HG02571 (cell line): ENCODE results near the gene L2HGDH.

Experiments
- ATAC-seq: cut with Tn5 transposase; IDR thresholded peaks from one replicate; pipeline ENCODE4 v1.9.1; 2021; ENCODE audit warnings: mild to moderate bottlenecking, moderate library complexity; ENCODE audit not compliant: unreplicated experiment

L2HGDH gene

DNA sequence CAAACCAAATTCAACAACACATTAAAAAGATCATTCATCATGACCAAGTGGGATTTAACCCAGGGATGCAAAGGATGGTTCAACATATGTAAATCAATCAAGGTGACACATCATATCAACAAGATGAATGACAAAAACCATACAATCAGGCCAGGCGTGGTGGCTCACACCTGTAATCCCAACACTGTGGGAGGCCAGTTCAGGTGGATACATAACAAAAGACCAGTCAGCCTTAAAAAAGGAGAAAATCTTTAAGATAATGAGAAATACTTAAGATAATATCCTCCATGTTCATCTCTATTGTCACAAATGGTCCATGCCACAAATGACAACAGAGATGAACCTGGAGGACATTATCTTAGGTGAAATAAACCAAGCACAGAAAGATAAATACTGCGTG, 12.4 kb downstream of the L2HGDH start:
- no peak for ATAC-seq

DNA sequence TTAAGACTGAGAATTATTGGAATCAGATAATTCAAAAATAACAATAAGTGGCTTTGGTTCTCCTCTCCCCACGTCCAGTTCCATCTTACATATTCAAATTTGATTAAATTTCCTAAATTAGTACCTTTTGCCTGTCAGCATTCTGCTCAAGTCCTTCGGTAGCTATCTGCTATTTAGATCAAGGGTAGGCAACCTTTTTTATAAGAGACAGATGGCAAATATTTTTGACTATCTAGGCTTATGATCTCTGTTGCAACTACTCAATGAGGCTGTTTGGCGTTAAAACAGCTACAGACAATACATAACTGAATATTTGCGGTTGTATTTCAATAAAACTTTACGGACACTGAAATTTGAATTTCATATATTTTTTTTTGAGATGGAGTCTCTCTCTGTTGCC, 21.7 kb downstream of the L2HGDH start:
- no peak for ATAC-seq

DNA sequence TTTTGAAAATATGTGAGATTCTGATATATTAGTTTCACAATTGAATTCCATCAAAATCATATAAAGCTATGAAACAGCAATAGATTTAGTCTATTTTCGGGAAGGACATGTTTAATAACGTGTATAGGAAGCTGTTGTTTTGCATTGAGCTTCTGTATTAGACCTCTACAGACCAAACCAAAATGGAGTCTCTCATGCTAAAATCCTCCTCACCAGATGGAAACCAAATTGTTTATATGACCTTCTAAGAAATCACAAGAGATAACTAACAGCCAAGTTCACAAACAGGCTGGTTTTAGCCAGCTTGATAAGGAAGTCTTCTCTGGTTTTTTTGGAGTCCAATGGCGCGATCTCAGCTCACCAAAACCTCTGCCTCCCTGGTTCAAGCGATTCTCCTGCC, 23.9 kb downstream of the L2HGDH start:
- ATAC-seq = no peak

DNA sequence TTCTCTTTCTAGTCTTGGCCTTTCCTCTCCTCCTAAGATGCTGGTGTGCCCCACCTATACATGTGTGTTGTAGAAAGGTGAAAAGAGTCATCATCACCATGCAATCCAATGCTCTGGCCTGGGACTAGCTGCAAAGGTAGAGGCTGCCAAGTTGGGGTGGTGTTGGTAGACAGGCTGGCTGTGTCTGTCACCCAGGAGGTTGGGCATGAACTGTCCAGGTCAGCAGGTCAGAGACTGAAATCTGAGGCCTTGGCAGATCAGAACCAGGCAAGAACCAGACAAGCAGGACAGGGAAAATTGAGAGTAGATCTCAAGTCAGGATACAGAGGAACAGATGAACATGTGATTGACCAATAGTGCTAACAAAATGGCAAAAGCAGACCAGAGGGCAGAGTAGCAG, 26.2 kb downstream of the L2HGDH start:
- no peak for ATAC-seq

DNA sequence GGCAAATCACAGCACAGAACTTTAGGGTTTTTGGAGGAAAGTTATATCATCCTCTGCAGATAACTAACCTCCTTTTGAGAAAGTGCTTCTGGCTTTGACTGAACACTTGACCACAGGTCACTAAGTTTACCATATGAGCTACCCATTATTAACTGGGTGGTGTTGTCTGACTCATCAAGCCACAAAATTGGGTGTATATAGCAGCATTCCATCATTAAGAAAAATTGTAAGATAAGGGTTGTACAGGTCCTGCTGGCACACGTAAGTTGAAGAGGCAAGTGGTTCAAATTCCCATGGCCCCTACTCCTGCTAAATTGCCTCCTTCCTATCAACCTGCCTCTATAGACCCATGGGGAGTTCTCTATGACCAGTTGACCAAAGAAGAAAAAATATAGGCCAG, 39.5 kb downstream of the L2HGDH start:
- no peak for ATAC-seq

DNA sequence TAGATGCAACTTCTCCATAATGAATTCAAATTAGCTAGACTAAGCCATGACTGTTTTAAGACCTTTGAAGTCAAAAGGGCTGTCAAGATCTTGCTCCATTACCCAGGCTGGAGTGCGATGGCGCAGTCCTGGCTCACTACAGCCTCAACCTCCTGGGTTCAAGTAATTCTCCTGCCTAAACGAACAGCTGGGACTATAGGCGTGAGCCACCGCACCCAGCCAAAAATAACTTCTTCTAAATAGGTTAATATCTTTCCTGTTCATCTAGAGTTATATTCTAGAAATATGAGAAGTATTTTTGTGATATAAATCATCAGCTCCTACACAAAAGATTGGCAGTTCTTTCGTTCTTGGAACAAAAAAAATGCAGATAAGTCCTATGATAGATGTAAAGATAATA, 41.1 kb downstream of the L2HGDH start:
- ATAC-seq = no peak

DNA sequence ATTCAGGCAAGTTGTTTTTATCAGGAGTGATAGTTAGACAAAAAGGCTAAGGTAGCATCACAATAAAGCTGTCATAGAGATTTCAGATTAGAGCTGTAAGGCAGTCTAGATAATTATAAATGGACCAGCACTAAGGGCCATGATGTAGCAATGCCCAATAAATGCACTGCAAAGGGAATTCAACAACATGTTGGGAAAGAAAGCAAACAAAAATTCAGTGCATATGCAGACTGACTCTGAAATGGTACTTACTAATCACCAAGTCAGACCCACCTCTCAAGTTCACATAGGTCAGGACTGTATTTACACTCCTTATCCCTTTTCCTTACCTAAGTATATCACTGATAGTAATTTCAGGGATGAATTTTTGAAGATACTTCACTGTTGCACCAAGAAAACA, 47.0 kb downstream of the L2HGDH start:
- no peak for ATAC-seq

DNA sequence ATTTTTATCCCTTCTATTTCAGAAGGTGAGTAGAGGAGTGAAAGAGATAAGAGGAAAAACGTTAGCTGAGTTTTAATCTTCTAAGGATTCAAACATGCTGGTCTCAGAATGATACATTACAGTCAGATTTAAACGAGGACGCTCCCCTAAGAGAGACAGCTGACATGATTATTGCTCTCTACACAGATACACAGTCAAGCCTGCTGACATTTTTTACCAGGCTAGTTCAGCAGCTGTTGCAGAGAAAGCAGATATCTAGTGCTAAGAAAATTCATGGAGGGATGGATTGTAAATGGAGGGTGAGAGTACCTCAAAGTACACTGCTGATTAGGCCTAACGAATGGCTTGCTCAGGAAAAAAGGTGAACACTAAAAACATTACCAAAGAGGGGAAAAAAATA, 48.7 kb downstream of the L2HGDH start:
- ATAC-seq = no peak

DNA sequence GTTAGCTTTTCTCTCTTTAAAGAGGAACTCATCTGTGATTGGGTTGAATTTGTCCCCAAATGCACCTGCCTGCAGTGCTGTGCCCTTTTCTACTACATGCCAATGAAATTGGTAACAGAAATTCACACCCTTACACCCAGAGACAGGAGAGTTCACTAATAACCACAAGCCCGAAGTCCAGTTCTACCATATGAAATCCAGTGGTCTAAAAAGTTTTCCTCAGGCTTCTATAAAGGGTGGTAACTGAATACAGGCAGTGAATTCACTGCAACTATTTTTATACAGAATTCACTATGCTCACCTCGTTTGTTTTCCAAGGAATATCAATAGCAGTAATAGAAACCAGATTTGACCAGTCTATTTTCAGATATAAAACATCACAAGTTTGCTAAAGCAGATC, 49.2 kb downstream of the L2HGDH start:
- no peak for ATAC-seq

DNA sequence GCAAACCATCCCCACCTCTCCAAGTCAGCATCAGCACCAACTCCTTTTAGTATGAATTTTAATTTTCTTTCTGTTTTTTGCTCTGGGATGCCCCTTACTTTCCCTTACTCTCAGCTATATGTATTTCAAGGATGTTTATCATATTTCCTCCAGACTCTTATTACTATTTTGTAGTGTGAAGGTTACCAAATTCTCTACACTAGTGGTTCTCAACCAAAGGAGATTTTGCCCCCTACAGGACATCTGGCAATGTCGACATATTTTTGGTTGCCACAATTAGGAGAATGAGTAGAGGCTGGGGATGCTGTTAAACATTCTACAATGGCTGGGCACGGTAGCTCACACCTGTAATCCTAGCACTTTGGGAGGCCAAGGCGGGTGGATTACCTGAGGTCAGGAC, 51.5 kb downstream of the L2HGDH start:
- ATAC-seq = no peak

DNA sequence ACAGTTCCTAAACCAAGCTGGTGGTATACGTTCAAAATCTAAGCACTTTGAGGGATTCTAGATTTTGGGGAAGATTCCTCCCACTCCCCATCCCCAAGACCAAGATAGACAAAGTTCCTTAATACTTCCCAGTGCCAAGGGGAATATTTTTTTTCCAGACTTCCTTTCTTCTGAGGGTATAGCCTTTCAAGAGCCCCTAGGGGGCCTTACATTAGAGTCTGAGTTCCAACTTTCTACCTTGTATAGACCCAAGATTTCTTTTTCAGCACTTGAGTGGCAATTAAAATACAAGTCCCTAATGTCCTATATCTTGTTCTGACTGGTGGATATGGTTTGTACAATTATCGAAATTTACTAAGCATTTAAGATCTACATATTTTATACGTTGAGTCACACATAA, 52.0 kb downstream of the L2HGDH start:
- no peak for ATAC-seq

DNA sequence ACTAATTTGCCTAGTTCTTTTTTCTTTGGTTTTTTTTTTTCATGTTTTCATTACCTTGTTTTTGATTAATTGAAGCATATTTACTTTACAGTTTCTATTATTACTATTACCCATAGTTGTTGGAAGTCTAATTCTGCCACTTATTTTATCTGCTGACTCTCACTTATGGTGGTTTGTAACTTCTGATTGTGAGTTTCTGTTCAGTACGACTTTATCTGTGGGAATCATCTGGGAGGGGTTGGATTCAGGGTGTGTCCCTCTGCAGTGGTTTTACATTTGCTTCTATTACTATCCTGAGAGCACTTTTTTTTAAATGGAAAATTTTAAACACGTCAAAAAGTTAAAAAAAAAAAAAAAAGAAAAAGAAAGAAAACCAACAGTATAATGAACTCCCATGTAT, 54.3 kb downstream of the L2HGDH start:
- no peak for ATAC-seq

DNA sequence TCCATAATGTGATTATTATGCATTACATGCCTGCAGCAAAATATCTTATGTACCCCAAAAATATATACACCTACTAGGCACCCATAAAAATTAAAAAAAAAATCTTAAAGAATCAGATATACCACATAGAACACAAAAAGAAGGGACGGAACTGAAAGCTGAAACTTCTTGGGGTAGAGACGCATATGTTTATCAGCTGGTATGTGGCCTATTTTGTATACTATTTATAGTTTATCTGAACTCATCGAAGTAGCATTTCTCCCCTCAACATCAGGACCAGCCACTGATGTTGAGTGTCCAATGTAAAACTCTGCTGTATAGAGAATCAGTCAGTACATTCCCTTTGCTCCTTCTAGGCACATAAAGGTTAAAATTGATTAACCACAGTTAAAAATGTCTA, 57.8 kb downstream of the L2HGDH start:
- no peak for ATAC-seq

DNA sequence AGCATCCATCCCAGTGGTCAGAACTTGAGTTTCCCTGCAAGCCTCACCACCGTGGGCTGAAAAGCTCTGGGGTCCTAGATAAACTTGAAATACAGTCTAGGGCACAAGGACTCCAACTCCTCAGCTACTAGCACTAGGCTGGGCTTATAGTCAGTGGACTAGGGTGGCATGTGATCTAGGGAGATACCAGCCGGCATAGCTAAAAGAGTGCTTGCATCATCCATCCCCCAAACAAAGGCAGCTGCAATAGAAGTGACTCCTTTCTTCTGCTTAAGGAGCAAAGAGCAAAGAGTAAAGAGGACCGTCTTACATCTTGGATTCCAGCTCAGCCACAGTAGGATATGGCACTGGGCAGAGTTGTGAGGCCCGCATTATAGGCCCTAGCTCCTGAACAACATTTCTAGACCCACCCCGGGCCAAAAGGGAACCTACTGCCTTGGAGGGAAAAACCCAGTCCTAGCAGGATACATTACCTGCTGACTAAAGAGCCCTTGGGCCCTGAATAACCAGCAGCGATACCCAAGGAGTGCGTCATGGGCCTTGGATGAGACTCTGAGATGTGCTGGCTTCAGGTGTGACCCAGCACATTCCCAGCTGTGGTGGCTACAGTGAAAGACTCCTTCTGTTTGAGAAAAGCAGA, 62.8 kb downstream of the L2HGDH start:
- ATAC-seq = no peak

DNA sequence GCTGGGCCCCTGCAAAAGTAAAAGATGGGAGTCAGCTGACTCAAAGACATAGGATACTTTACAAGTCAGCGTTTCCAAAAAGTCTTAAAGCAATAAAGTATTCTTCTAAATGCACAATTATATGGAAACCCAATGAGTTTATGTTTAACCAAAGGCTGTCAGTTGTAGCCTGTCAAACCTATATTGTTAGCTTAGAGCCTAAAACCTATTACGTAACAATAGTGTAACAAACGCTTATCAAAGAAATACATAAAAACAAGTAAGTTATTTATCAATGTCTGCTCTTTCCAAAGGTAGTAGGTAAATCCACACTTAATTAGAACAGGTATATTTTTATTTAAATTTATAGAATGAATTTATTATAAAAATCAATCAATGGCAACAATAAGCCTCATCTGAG, 64.8 kb downstream of the L2HGDH start:
- no peak for ATAC-seq

DNA sequence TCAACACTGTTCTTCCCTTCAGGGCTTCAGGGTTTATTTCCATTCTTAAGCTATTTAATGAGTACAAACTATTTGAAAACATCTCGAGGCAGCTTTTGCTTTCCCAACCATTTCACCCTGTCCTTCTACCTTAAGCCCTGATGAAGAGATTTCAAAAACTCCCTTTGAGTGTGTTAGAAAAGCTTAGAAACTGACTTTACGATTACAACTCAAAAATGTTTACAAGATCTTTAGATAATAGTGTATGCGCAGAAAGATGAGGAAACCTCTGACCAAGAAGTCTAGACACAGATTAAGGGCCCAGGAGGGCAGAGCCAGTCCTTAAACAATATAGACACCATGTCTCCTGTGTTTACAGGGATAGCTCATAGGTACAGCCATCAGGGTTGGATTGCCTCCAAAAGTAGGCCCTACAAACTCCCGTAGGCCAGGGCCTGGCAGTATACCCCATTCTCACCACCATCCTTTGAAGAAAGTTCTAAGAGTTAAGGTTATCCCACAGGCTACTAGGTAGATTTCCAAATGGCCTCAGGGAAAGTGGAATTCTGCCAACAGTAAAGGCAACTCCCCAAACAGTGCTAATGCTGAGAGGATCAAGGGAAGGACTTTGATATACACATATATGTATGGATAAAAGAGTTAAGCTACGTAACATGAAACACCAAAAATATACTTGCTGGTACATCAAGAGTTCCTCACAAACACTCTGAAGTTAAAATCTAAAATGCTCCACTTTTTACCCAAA, 69.3 kb downstream of the L2HGDH start:
- no peak for ATAC-seq

DNA sequence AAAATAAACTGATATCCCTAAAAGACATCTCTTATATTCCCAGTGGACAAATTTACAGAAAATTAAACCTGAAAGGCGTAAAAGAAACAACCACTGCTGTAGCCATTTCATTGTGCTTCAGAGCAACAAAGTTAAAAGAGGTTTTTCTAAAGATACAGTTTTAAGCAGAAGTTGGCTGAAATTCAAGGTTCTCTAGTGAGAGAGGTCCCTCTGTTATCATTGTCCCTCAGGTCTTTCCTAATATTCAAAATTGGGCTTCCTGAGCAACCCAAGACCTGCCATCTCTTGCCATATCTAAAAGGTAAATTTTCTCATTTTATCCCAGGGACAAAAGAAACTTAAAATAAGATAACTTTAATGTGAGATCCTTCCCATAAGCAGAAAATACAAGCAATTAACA, 69.9 kb downstream of the L2HGDH start:
- ATAC-seq = no peak

DNA sequence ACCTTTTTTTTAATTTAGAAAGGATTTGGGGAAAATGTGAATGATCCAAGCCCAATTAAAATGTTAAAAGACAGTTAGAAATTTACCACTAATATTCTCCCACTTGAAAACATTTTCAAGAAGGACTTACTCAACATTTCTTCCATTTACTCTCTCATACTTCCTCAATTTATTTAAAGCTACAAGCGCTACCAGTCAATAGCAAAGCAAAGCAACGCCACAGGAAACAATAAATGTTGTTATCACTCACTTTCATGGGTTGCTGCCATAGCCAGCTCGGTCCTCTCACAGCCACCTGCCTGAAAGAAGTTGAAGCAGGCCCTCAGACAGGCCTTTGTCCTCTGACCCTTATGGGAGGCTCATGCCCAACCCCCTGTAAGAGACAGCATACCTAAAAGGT, 74.6 kb downstream of the L2HGDH start:
- ATAC-seq = no peak

DNA sequence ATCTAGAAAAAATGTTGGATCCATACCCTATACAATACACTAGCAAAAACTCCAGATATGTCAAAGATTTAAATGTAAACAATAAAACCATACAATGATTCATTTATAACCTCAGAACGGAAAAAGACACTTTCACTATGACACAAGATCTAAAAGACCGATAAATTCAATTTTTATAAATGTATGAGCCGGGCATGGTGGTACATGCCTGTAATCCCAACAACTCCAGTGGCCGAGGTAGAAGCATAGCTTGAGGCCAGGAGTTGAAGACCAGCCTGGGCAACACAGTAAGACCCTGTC, 78.1 kb downstream of the L2HGDH start:
- no peak for ATAC-seq

DNA sequence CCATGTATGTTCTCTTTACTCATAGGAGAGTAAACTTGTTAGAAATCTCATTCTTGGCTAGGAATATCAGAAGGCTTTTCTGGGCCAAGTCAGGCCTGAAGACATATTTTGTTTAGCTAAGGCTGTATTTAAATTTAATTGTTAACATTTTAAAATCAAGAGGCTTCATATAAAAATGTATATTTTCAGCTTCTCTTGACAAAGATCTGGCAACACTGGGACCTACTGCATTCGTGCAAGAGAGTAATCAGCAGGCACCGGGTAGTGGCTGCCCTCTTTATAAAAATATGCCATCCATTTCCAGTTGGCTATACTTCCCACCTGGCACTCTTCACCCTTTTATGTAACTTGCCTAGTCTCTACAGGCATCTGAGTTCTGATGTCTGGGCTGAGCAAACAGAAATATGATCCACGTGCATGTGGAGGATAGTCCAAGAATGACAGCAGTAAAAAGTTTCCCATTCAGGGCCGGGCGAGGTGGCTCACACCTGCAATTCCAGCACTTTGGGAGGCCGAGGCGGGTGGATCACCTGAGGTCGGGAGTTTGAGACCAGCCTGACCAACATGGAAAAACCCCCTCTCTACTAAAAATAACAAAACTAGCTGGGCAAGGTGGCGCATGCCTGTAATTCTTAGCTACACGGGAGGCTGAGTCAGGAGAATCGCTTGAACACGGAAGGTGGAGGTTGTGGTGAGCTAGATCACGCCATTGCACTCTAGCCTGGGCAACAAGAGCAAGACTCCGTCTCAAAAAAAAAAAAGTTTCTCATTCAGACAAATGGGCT, 78.7 kb downstream of the L2HGDH start:
- ATAC-seq = no peak

DNA sequence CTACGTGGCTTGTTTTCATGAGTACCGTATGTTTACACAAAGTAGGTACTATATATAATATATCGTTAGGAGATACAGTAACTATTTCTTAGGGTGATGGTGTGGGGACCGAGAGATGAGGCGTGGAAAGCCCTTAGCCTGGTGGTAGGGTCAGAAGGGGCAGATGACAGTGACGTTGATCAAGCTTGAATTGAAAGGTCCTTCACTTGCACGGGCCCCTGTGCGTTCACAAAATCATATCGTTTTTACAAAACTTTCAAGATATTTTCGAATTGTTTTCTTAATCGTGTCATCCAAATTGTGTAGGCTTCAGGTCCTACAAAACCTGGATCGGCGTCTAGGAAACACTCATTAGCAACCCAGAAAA, 79.8 kb downstream of the L2HGDH start:
- no peak for ATAC-seq

DNA sequence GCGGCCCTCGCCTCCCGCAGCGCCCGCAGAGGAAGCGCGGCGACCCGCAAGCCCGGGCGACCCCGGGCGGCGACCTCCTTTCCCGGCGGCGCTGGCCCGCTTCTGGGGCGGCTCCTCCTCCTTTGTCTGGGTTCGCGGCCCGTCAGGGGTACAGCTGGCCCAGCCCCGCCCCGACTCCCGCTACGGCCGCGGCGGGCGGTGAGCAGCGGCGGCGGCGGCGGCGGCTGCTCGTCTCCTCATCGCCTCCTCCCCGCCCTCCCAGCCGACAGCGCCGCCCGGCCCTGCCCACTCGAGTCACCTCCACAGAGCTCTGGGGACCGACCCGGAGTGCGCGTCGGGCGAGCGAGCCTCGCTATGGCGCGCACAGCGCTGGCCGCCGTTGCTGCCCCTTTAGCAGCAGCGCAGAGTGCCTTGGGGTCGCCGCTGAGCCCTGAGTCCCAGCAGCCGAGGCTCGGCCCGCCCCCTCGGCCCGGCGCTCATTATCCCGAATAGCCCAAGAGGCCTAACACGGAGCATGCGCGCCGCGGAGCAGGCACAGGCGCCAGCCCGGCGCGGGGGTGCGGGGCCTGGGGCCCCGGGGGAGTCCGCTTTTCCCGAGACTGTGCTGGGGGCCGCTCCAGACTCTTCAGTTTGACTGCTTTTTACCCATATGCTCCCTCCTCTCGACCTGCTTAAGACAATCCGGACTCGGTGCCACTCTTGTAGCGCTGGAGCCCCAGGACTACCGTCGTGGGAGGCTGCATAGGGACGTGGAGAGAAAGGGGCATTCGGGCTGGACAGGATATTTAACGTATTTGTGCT, 80.4 kb downstream of the L2HGDH start, which contains the start of gene SOS2:
Gene SOS2, minus strand, starts transcription at position 104 of the 801 bp plus-strand sequence. CDS start 295 bp downstream, outside the sequence.
- ATAC-seq = peak; percentile 88
